C1 segment of cervical spinal cord (tissue), 14 donors: ENCODE results near the gene C2CD4D.

Experiments
- DNase-seq, 14 donors: peaks; one replicate each; lab custom pipeline; 2025; lab: John Stamatoyannopoulos, UW

Gene C2CD4D

DNA sequence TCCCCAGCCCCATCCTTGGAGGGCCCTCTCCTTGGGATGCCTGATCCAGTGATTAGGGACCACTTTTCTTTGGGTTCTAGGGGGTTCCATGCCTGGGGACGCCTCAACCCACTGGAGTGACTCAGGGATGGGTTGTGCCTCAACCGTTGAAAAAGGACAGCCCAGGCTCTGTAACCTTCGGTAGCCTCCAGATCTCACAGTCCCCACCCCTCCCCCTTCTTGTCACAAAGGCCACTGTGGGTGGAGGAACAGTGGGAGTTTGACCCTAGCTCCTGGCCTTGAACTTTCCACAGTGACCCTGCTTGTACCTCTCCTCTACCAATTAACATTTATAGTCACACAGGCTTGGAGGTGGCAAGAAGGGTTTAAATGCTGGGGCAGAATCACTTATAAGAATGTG, 5.4 kb downstream of the C2CD4D start:
- no peak for DNase-seq

DNA sequence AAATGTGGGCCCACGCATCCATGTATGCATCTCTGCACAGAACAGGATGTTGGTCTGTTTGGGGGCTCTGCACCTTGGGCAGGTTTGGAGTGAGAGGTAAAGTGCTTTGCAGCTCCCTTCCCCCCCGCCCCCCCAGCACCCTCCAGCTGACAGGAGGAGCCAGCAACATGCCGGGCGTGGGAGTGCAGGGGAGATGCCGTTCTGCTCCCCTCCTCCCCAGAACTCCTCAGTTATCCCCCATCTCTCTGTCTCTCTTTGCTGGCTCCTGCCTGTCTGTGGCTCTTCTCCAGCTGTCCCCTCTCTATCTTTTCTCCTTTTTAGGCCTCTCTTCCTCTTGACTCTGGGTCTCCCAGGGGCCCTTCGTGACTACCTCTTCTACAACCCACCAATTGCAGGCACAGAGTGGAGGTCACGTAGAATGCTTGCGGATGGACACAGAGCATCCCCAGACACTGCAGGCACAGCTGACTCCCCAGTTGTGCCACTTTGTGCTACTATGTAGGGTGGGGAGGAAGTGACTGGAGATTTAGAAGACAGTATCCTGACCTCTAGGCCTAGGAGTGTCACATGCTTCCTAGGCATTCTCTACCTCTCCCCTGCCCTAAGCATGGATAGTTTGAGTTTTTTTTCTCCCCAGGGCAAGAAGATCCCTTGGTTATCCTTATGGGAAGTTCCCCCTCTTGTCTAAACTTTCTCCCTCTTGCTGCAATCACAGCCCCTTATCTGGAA, 6.3 kb downstream of the C2CD4D start:
- DNase-seq: peak in 1 of 14 donors; percentile 26

DNA sequence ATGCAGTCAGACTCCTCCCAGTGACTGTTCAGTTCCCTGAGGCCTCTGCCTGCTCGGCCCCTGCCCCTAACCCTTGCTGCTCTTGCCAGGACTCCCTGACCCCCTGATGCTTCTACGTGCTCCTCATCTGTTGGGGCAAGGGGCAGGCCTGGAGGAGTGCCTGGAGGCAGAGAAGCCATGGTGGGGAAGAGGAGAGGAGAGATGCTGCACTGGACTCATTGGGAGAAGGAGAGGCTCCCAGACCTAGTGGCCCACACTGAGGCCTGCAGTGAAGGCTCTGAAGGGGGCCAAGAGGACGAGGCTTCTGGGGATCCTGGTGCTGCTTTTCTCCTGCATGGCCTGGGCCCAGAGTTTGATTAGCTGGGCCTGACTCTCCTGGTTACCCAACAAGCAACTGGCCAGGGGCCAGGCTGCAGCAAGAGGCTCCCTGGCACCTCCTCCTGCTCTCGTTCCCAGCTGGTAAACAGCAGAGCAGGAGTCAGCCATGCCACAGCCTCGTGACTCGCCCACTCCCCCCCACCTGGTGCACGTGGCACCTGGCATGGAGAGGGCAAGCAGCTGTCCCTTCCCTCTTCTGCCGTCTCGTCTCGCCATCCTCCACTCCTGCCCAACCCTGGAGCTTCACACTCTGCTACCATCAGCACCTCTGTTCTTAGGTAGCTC, 7.2 kb downstream of the C2CD4D start:
- peak in 9 of 14 donors; percentile 7 to 88 (median 37) for DNase-seq

DNA sequence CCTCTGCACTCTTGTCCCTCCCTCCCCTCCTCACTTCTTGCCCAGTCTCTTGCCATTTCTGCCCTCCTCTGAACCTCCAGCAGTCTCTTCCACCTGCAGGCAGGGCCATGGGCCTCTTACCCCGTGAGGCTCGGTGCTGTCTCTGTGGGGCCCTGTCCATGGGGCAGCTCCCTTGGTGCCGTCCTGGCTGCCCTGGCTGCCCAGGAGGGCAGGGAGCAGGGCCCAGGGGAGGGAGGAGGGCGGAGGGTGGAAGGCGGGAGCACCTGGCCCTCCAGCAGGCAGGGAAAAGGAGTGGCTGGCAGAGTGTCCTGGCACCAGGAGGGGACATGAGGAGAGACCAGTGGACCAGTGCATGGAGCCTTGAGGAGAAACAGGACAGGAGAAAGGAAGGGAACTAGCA, 8.0 kb downstream of the C2CD4D start, which contains the start of gene RORC:
Gene RORC (minus strand): TSS at position 198 of the 400 bp plus-strand sequence. CDS start 38 bp downstream, at position 160.
- DNase-seq: peak in 1 of 14 donors; percentile 83

DNA sequence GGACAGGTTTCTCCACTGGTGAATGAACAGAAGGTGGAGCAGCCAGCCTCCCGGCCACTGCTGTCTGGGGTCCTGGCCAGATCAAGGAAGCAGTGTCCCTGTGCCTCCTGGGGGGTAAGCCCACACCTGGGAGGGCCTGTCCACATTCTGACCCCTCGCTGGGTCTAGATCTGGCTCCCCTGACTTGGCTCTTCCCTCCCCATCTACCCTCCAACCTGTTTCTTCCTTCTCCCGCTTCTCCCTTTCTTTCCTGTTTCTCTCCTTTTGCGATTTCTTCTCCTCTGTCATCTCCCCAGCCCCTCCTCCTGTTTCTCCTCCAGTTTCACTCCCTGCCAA, 8.4 kb downstream of the C2CD4D start:
- DNase-seq: no peak

DNA sequence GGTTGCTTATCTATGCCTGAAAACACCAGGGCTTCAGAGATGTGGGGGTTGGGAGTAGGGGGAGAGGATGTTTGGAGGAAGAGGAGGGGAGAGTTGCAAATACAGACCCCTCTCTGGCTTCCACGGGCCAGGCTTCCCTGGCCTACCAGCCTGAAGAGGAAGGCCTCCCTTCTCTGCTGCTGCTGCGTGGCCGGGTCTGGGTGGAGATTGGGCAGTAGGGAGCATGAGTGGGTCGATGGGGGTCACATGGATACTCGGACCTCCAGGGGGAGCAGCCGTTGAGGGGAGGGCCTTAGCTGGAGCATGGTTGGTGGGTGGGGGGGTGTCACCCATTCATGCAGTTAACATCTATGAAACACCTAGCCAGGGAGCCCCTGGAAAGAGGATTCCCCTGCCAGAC, 9.6 kb downstream of the C2CD4D start:
- no peak for DNase-seq

DNA sequence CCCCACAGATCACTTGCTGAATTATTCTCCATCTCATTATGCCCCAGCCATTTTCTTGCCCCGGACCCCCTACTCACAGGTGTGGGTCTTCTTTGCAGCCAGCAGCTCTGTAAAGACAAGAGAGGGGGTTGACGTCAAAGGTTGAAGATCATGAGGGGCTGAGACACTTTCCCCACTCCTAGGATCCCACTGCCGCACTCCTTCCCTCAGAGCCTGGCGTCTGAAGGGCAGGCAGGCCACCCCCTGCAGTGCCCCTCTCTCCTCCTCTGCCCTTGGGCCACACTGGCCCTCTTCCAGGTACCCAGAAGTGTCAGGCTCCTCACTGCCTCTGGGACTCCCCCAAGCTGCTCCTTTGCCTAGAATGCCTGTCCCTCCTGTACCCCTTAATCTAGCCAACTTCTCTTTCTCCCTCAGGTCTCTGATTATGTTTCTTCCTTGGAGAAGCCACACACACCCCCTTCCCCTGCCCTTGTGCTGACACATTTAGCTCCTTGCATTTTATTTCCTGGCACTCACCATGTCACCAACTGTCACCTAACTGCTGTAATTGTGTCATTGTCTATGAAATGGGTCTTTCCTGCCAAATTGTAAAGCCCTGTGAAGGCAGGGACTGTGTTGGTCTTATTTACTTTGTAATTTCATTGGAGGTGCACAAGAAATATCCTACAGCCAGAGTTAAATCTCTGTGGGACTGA, 10.1 kb downstream of the C2CD4D start:
- DNase-seq: peak in 1 of 14 donors; percentile 52

DNA sequence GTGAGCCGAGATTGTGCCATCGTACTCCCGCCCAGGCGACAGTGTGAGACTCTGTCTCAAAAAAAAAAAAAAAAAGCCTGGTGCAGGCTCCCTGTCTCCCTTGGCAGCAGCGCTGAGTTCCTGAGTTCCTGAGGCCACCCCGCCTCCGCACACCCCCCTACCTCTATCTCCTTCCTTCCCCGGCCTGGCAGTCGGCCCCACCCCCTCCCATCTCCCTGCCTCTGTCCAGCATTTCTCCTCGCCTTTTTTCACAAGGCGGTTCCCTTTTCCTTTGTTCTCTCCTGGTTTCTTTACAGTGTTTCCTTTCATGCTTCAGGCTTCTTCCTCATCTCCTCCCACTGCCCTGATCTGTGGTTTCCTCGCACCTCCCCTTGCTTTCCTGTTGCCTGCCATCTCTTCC, 10.7 kb downstream of the C2CD4D start:
- DNase-seq: peak in 2 of 14 donors; percentile 4 to 66

DNA sequence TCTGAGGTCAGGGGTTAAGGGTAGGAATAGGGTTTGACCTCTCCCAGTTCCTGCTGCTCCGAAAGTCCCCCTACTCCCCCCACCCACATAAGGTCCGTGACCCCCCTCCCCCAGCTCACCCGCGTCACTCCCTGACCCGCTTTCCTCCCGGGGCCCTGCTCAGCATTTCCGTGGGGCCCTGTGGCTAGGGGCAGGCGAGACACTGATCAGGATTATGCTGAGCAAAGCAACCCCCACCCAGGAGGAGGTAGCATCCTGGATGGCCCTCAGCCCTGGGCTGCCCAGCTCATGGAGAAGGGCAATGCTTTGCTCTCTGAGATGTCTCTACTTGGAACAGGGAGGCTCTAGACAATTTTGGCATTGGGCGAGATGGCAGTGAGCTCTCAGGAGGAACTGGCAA, 11.8 kb downstream of the C2CD4D start:
- no peak for DNase-seq

DNA sequence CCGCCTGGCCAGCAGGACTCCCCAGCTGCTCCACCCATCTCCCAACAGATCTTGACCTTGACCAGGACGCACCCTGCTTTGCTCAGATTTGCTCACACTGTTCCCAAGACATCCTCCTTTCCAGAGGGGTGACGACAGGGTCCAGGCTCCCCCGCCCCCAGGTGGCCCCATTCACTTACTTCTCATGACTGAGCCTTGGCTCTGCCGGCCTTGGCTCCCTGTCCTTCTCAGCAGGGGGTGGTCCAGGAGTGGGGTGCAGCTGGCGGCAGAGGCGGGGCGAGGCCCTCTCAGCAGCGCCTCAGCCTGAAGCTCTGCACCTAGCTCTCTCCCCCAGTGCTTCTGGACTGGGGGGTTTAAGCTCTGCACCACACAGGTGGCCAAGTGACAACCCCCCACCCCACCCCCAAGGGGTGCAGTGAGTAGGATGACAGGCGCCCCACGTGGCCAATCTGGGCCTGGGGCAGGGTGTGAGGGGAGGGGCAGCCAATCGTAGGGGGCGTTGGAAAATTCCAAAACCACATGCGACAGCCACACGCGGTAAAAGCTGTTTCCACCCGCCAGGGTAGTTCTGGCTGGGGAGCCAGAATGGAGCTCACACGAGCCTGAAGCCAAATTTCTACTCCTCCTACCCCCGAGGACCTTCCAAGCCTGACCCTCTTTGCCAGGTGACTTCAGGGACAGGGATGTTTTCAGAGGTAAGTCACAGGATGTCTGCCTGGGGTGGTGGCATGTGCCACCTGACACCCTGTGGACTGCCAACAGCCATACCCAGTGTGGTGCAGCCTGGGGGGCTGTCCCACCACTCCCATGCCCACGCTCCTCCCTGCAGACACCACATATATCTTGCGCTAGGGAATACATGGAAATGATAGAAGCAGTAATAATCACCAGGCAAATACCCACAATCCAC, 13.6 kb downstream of the C2CD4D start:
- DNase-seq: peak in 1 of 14 donors; percentile 28

DNA sequence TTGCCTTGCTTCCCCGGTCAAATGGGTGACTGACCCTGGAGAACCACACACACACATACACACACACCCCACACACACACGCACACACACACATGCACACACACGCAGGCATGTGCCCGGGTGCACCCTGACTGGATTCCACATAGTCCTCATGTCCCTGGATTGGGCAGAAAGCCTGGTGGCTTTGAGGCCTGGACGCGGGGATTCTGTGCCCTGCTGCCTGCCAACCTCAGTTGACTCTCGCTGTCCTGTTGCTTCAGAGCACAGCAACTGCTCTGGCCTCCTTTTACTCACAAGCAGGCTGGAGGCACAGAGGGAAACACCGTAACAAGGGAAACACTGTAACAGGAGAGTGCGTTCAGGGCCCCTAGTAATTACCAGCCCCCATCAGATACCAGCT, 14.4 kb downstream of the C2CD4D start:
- peak in 3 of 14 donors; percentile 21 to 60 (median 34) for DNase-seq

DNA sequence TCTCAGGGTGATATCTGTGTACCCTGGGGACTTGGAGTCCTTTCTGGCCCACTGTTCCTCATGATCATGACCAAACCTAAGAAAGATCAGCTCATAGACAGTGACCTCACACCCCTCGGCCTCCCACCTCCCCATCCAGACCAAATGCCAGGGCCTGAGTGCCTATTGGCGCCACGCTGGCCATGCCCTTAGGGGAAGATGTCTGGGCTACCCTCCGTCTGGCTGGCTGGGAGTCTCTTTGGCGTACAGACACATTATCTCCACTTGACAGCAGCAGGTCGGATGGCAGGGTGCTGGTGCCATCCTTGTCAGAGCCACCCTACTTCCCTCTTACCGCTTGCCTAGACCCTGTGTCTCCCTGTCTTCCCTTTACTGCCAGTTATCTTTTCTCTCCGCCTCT, 16.4 kb downstream of the C2CD4D start:
- DNase-seq: no peak

DNA sequence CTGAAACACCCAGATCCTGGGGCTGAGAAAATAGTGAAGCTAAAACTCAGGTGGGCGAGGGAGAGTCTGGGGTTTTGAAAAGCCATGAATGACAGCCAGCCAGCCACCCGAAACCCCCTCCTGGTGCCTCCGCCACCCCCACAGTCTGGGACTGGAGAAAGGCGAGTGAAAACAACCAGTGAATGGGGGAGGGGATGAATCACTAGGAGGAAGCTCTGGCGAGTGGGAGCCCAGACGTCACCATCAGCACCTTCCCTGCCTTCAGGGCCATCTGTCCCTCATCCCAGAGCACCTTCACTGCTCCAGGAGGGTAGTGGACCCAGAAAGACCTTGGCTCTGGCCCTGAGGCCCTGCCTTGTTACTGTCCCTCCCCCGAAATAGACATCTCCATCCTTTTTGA, 17.2 kb downstream of the C2CD4D start:
- DNase-seq: peak in 1 of 14 donors; percentile 66

DNA sequence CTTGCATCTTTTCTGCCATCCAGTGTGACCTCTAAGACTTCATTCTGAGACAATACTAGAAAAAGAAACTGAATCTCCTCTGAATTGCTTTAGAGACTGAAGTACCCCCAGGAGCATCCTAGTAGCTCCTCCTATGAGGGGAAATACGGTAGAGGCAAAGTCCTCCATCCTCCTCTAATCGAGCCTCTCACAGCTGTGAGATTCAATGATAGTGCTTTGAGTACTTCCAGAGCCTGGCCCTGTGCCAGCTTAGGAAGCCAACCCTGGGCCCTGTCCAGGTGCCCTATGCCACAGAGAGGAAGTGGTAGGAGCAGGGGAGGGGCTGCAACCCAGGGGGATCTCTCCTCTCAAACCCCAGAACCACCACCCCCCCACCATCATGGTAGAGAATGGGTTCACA, 18.7 kb downstream of the C2CD4D start:
- no peak for DNase-seq

DNA sequence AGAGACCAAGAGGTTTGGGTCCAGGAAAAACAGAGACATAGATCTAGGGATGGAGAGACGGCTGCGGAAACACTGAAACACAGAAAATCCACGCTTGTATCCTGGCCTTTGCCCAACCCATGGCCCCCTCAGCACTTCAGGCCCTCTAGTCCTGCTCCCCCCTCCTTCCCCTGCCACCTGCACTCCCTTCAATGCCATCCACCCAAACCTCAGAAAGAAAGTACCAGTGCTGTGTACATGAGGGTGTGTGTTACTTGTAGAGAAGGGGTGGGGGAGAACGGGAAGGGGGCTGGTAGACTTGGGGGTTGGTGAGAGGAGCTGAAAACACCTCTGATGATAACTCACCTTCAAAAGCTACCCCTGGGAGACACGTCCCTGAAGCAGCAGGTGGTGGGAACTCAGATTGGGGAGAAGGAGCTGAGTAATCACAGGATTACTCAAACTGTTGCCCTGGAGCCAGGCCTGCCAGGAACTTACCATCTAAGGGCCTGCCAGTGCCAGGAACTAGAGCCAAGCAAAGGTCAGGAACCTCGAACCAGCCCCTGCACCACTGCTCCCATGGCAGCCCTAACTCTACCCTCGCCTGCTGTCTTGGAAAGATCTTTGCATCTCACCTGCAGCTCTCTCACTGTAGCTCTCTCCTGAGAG, 19.5 kb downstream of the C2CD4D start:
- DNase-seq: peak in 1 of 14 donors; percentile 14

DNA sequence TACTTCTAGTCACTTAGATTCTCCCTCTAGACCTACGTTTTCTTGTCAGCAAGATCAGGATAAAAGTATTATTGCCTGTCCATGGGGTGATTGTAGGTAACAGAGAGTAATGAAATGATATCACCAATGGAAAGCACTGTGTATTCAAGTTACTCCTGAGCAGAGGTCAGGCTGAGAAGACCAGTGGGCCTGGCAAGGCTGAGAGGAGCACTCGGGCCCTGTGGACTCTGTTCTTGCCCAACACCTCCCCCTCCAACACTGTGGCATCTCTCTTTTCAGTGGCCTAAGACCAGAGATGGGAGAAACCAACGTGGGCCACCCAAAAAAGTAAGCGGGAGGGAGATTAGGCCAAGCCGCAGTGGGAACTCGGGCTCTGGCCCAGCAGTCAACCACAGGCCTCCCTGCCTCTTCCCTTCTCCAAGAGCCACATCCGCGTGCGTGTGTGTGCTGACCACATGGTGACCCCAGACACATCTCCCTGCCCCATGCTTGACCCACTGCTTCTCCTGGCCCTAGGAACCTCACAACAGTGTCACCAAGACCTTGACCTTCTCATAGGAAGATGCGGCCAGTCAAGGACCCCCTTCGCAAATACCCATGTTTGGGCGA, 20.3 kb downstream of the C2CD4D start:
- DNase-seq: no peak

DNA sequence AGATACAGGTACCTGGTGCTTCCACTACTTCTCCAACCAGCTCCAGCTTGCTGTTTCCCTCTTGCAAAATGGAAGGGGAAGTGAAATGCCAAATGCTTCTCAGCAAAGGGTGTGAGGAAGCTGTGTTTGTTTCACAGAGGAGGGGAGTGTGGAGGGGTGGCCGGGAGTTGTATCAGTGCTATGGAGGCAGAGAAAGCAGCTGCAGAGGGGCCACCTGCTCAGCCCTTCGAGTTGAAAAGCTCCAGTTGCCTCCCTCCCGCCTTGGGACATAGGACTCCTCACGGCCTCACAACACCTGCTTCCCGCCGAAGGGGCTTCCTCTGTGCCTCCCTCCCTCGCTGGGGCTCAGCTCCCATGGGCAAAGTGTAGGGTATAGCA, 22.3 kb downstream of the C2CD4D start:
- peak in 1 of 14 donors; percentile 28 for DNase-seq

DNA sequence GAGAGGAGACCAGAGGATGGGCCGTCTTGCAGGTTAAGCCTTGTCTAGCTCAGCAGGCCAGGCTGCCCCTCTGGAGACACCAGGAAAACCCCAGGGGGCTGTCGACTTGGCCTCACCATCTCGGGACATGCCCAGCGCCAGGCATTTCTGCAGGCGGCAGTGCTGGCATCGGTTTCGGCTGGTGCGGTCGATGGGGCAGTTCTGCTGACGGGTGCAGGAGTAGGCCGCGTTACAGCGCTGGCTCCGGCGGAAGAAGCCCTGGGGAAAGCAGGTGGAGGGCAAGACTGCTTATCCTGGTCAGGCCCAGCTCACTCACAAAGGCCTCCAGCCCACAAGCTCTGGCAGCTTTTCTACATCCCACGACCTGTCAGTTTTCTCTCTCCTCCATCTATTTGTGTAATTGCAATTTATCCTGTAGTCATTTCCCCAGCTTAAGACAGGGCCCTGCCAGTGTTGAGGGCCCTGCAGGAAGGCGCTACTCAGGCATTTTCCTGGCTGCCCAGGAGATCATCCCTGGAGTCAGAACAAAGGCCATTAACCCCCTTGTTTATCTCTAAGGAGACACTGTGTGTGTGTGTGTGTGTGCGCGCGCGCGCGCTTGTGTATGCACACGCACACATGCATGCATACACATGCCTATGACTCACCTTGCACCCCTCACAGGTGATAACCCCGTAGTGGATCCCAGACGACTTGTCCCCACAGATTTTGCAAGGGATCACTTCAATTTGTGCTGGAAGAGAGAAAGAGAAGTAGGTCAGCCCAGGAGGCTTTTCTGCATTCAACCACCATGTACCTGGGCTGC, 22.9 kb downstream of the C2CD4D start:
- peak in 1 of 14 donors; percentile 50 for DNase-seq

DNA sequence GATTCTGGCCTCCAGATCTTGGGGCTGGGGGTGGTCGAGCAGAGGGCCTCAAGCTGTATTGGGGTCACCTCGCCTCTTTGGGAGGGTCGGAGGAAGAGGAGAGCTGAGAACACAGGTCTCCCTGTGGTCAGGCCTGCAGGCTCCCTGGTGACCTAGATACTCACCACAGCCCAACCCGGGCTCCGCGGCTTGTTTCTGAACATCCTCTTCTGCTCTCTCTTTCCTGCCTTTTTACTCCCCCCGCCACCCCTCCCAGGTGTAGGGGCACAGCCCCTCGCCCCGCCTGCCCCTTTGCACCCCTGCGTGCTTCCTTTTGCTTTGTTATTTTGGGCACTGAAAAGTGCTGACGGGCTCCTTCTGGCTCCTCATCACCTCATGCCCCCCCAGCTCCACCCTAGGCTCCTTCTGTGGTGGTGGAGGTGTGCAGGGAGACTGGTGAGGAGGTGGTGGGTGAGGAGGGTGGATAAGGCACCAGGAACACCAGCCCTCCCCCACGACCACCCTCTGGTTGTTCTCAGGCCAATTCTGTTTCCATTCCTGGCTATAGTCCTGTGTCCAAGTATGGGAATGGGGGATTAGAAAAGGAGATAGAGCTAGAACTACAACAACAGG, 23.8 kb downstream of the C2CD4D start:
- DNase-seq: peak in 1 of 14 donors; percentile 52
